Inflammatory macrophage treated with lipopolysaccharide for 4 hours (primary cell): ENCODE data around the gene TOMM34.
A peak's percentile ranks its signal among the peaks of the same experiment; 100 is the strongest.

Experiments used
- DNase-seq: peaks from one replicate; pipeline ENCODE4 v3.0.0-alpha.2; 2020

TOMM34 gene

GRCh38 chr20:44961870-44962267 is 1.7 kb upstream of the TOMM34 start:
- no peak for DNase-seq

GRCh38 chr20:44961011-44961869 is 1.0 kb upstream of the TOMM34 start:
- no peak for DNase-seq

GRCh38 chr20:44959638-44960102 is 527 bp downstream of the TOMM34 start:
- peak; percentile 85 for DNase-seq

- DNase-seq: peak; percentile 59
Measured at GRCh38 chr20:44959082-44959637, 1.0 kb downstream of the TOMM34 start.

- no peak for DNase-seq
Measured at GRCh38 chr20:44958276-44958675, 1.9 kb downstream of the TOMM34 start.

- DNase-seq: no peak
Measured at GRCh38 chr20:44956410-44956809, 3.8 kb downstream of the TOMM34 start.

- no peak for DNase-seq
Measured at GRCh38 chr20:44955270-44955669, 4.9 kb downstream of the TOMM34 start.

GRCh38 chr20:44954211-44954610 is 6.0 kb downstream of the TOMM34 start:
- DNase-seq: no peak

- no peak for DNase-seq
Measured at GRCh38 chr20:44952731-44953130, 7.5 kb downstream of the TOMM34 start.

- no peak for DNase-seq
Measured at GRCh38 chr20:44950368-44950767, 9.8 kb downstream of the TOMM34 start.

- no peak for DNase-seq
Measured at GRCh38 chr20:44948513-44948912, 11.7 kb downstream of the TOMM34 start.

- DNase-seq: no peak
Measured at GRCh38 chr20:44948107-44948506, 12.1 kb downstream of the TOMM34 start.

GRCh38 chr20:44946271-44946852 is 13.8 kb downstream of the TOMM34 start:
- DNase-seq: peak; percentile 51

GRCh38 chr20:44945261-44945660 is 14.9 kb downstream of the TOMM34 start:
- DNase-seq: no peak

GRCh38 chr20:44943828-44944227 is 16.4 kb downstream of the TOMM34 start:
- DNase-seq: no peak

GRCh38 chr20:44942264-44942973 is 17.8 kb downstream of the TOMM34 start:
- DNase-seq: no peak

GRCh38 chr20:44941120-44941691 is 19.0 kb downstream of the TOMM34 start:
- no peak for DNase-seq

- no peak for DNase-seq
Measured at GRCh38 chr20:44938637-44939036, 21.6 kb downstream of the TOMM34 start.

- no peak for DNase-seq
Measured at GRCh38 chr20:44936510-44936909, 23.7 kb downstream of the TOMM34 start.

- no peak for DNase-seq
Measured at GRCh38 chr20:44932916-44933315, 27.3 kb downstream of the TOMM34 start.

- no peak for DNase-seq
Measured at GRCh38 chr20:44931911-44932310, 28.3 kb downstream of the TOMM34 start.

- no peak for DNase-seq
Measured at GRCh38 chr20:44930517-44931168, 29.6 kb downstream of the TOMM34 start.

- DNase-seq: no peak
Measured at GRCh38 chr20:44928595-44928994, 31.6 kb downstream of the TOMM34 start.
